ENCODE results near the gene WASHC4.
"Not testable (repeated sequence)": the region's sequence is repeated elsewhere in the genome, so short reads cannot be mapped to it uniquely, and the experiment has no call there.

The WASHC4 gene

GRCh38 chr12:105091476-105092206, 15.9 kb upstream of the WASHC4 start:
- DNase-seq = no peak

GRCh38 chr12:105092336-105092735, 15.2 kb upstream of the WASHC4 start:
- no peak for DNase-seq

- not testable (repeated sequence) for DNase-seq
Observed at GRCh38 chr12:105095338-105095737, 12.2 kb upstream of the WASHC4 start.

GRCh38 chr12:105099356-105099755, 8.2 kb upstream of the WASHC4 start:
- no peak for DNase-seq

GRCh38 chr12:105100207-105100985, 7.1 kb upstream of the WASHC4 start:
- DNase-seq = no peak

- no peak for DNase-seq
Observed at GRCh38 chr12:105100998-105101397, 6.5 kb upstream of the WASHC4 start.

GRCh38 chr12:105102673-105103072, 4.9 kb upstream of the WASHC4 start:
- no peak for DNase-seq

GRCh38 chr12:105104762-105105161, 2.8 kb upstream of the WASHC4 start:
- DNase-seq = no peak

- DNase-seq = no peak
Observed at GRCh38 chr12:105106621-105107020, 910 bp upstream of the WASHC4 start.

GRCh38 chr12:105107171-105107493, 399 bp upstream of the WASHC4 start:
- no peak for DNase-seq

GRCh38 chr12:105109465-105110212, 2.1 kb downstream of the WASHC4 start:
- DNase-seq = no peak

GRCh38 chr12:105110851-105111250, 3.3 kb downstream of the WASHC4 start:
- DNase-seq = no peak

- DNase-seq = no peak
Observed at GRCh38 chr12:105113094-105113493, 5.6 kb downstream of the WASHC4 start.

GRCh38 chr12:105116969-105117368, 9.4 kb downstream of the WASHC4 start:
- no peak for DNase-seq

- DNase-seq = no peak
Observed at GRCh38 chr12:105120551-105120950, 13.0 kb downstream of the WASHC4 start.

- no peak for DNase-seq
Observed at GRCh38 chr12:105138248-105138647, 30.7 kb downstream of the WASHC4 start.

- DNase-seq = no peak
Observed at GRCh38 chr12:105141320-105141922, 33.9 kb downstream of the WASHC4 start.

GRCh38 chr12:105142259-105142658, 34.7 kb downstream of the WASHC4 start:
- DNase-seq = no peak

- DNase-seq = no peak
Observed at GRCh38 chr12:105156260-105156659, 48.7 kb downstream of the WASHC4 start.

- no peak for DNase-seq
Observed at GRCh38 chr12:105157606-105158005, 50.1 kb downstream of the WASHC4 start.

- DNase-seq = no peak
Observed at GRCh38 chr12:105158876-105159275, 51.3 kb downstream of the WASHC4 start.

- DNase-seq = no peak
Observed at GRCh38 chr12:105162174-105162573, 54.6 kb downstream of the WASHC4 start.

- DNase-seq = no peak
Observed at GRCh38 chr12:105164068-105164467, 56.5 kb downstream of the WASHC4 start.
